ENCODE data around the gene SORCS2. TPM values are rescaled to one million over a fixed set of nuclear protein-coding genes. Genes with fewer than 3 reads are reported as not detected.

SORCS2 gene
- total RNA-seq, 1 experiment from 2014 or later: not detected

GRCh38 chr4:7442574-7443162 is 250.3 kb downstream of the SORCS2 start:
- H3K36me3 Mint-ChIP-seq (ENCODE audit: insufficient read depth, unreplicated experiment): no peaks in the 10 kb centered on the region
- BruUV-seq (replicated peaks): no TSS peak
- POLR2A ChIA-PET: no interaction called here
- H3K27me3 Mint-ChIP-seq (ENCODE audit: insufficient read depth, unreplicated experiment): peaks cover 32% of the 10 kb centered on the region
- no peak overlapping the region for H3K27ac Mint-ChIP-seq (ENCODE audit: low read depth, unreplicated experiment)
- no peak for DNase-seq (ENCODE audit: unreplicated experiment)
- intact Hi-C loops (cut with micrococcal nuclease): no loop called here
- H3K4me1 Mint-ChIP-seq (ENCODE audit: insufficient read depth, unreplicated experiment): no peaks in the 10 kb centered on the region
- peaks cover 15% of the 10 kb centered on the region for H3K9me3 Mint-ChIP-seq (ENCODE audit: unreplicated experiment)
- no peak for TF ChIP-seq CTCF (IDR thresholded peaks at IDR 0.05; ENCODE audit: unreplicated experiment)
- CTCF ChIA-PET: no interaction called here
- H3K4me3 Mint-ChIP-seq (ENCODE audit: unreplicated experiment): no peak overlapping the region

- no peaks in the 10 kb centered on the region for H3K4me1 Mint-ChIP-seq (ENCODE audit: insufficient read depth, unreplicated experiment)
- no peak overlapping the region for H3K27ac Mint-ChIP-seq (ENCODE audit: low read depth, unreplicated experiment)
- CTCF ChIA-PET: no interaction called here
- DNase-seq (ENCODE audit: unreplicated experiment): no peak
- H3K9me3 Mint-ChIP-seq (ENCODE audit: unreplicated experiment): peaks cover 5% of the 10 kb centered on the region
- H3K27me3 Mint-ChIP-seq (ENCODE audit: insufficient read depth, unreplicated experiment): peaks cover 17% of the 10 kb centered on the region
- POLR2A ChIA-PET: no interaction called here
- no peaks in the 10 kb centered on the region for H3K36me3 Mint-ChIP-seq (ENCODE audit: insufficient read depth, unreplicated experiment)
- intact Hi-C loops (cut with micrococcal nuclease): no loop called here
- no TSS peak for BruUV-seq (replicated peaks)
- no peak for TF ChIP-seq CTCF (IDR thresholded peaks at IDR 0.05; ENCODE audit: unreplicated experiment)
- H3K4me3 Mint-ChIP-seq (ENCODE audit: unreplicated experiment): no peak overlapping the region
Observed at GRCh38 chr4:7444314-7444713, 252.0 kb downstream of the SORCS2 start.

- no peak overlapping the region for H3K27ac Mint-ChIP-seq (ENCODE audit: low read depth, unreplicated experiment)
- no peak overlapping the region for H3K4me3 Mint-ChIP-seq (ENCODE audit: unreplicated experiment)
- CTCF ChIA-PET: interaction anchor here (0.8 kb wide), 1 partner anchor 18 kb away, joined by 4 read pairs; no protein-coding TSS in a partner anchor
- BruUV-seq (replicated peaks): no TSS peak
- POLR2A ChIA-PET: no interaction called here
- intact Hi-C loops (cut with micrococcal nuclease): no loop called here
- no peak for DNase-seq (ENCODE audit: unreplicated experiment)
- no peaks in the 10 kb centered on the region for H3K4me1 Mint-ChIP-seq (ENCODE audit: insufficient read depth, unreplicated experiment)
- H3K36me3 Mint-ChIP-seq (ENCODE audit: insufficient read depth, unreplicated experiment): no peaks in the 10 kb centered on the region
- H3K9me3 Mint-ChIP-seq (ENCODE audit: unreplicated experiment): peaks cover under 1% of the 10 kb centered on the region
- H3K27me3 Mint-ChIP-seq (ENCODE audit: insufficient read depth, unreplicated experiment): peaks cover 13% of the 10 kb centered on the region
- TF ChIP-seq CTCF (IDR thresholded peaks at IDR 0.05; ENCODE audit: unreplicated experiment): no peak
Observed at GRCh38 chr4:7444731-7445130, 252.4 kb downstream of the SORCS2 start.

GRCh38 chr4:7447236-7447635 is 254.9 kb downstream of the SORCS2 start:
- POLR2A ChIA-PET: no interaction called here
- intact Hi-C loops (cut with micrococcal nuclease): no loop called here
- DNase-seq (ENCODE audit: unreplicated experiment): no peak
- no peak for TF ChIP-seq CTCF (IDR thresholded peaks at IDR 0.05; ENCODE audit: unreplicated experiment)
- Mint-ChIP-seq H3K36me3 (ENCODE audit: insufficient read depth, unreplicated experiment) (no peaks in the 10 kb centered on the region), H3K4me1 (ENCODE audit: insufficient read depth, unreplicated experiment) (no peaks in the 10 kb centered on the region), H3K27me3 (ENCODE audit: insufficient read depth, unreplicated experiment) (no peaks in the 10 kb centered on the region), H3K4me3 (ENCODE audit: unreplicated experiment) (no peak overlapping the region), H3K9me3 (ENCODE audit: unreplicated experiment) (no peaks in the 10 kb centered on the region), H3K27ac (ENCODE audit: low read depth, unreplicated experiment) (no peak overlapping the region)
- CTCF ChIA-PET: no interaction called here
- no TSS peak for BruUV-seq (replicated peaks)

All from MCF 10A (cell line).